ENCODE results near the gene TPSD1. TPM values are rescaled to one million over a fixed set of nuclear protein-coding genes. Genes with fewer than 3 reads are reported as not detected.
"Not testable (repeated sequence)": the region's sequence is repeated elsewhere in the genome, so short reads cannot be mapped to it uniquely, and the experiment has no call there.

TPSD1 gene
- total and polyA plus RNA-seq, 2 donors (not counting 1 experiment from before 2014, with no cell fraction given), result not detected

DNA sequence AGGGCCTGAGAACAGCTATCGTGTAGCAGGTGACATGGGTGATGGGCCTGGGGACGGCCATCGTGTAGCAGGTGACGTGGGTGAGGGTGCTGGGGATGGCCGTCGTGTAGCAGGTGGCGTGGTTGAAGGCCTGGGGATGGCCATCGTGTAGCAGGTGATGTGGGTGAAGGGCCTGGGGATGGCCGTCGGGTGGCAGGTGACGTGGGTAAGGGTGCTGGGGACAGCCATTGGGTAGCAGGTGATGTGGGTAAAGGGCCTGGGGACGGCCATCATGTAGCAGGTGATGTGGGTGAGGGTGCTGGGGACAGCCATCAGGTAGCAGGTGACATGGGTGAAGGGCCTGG lies 15.5 kb downstream of the TPSD1 start:
- Histone ChIP-seq H3K36me3 (replicated peaks in 1 of 2; ENCODE audit: control extremely low read depth in 1 of 2, control insufficient read depth in 1 of 2, extremely low read depth in 1 of 2, insufficient read depth in 2 of 2, low read length in 1 of 2) (no peaks in the 10 kb centered on the region), H3K9me3 (ENCODE audit: control extremely low read depth in 1 of 3, control insufficient read depth in 2 of 3, insufficient read depth in 1 of 3, low read length in 2 of 3) (peaks cover 0 to 4% (median 0%) of the 10 kb centered on the region in 3 donors), H4K20me1 (ENCODE audit: control insufficient read depth, insufficient read depth, low read length, poor library complexity, severe bottlenecking) (no peaks in the 10 kb centered on the region), H2AFZ (ENCODE audit: insufficient read depth, low read depth, low read length, poor library complexity, severe bottlenecking) (no peak overlapping the region), H3K4me2 (replicated peaks; ENCODE audit: low read depth, low read length, poor library complexity, severe bottlenecking) (no peak overlapping the region), H3K9ac (ENCODE audit: low read length) (no peak overlapping the region), H3K27me3 (replicated peaks in 1 of 4; ENCODE audit: control extremely low read depth in 1 of 4, control insufficient read depth in 3 of 4, insufficient read depth in 4 of 4, low read length in 3 of 4) (peaks cover 0 to 19% (median 3%) of the 10 kb centered on the region in 4 experiments), H3K27ac (ENCODE audit: low read length in 2 of 2) (no peak overlapping the region), H3K79me2 (ENCODE audit: control insufficient read depth, insufficient read depth, low read length) (no peaks in the 10 kb centered on the region), H3K4me1 (ENCODE audit: control insufficient read depth in 2 of 2, insufficient read depth in 2 of 2, low read length in 2 of 2) (peaks cover 0 to 4% of the 10 kb centered on the region in 2 donors), H3K4me3 (ENCODE audit: control extremely low read depth in 1 of 5, extremely low read depth in 1 of 5, insufficient read depth in 1 of 5, low read depth in 2 of 5, low read length in 4 of 5) (no peak overlapping the region)
- no peaks in the 10 kb centered on the region for H3K9me3 Mint-ChIP-seq (ENCODE audit: insufficient read depth)
- 76% methylated on average over 12 of the region's 12 CpGs for WGBS (ENCODE audit: insufficient coverage)
- POLR2A ChIA-PET, result interaction anchor here (0.6 kb wide), 1 partner anchor 381 kb away, joined by 4 read pairs; no protein-coding TSS in a partner anchor
- no peak overlapping the region for H3K4me3 Mint-ChIP-seq
- H3K27me3 Mint-ChIP-seq, result peaks cover 27% of the 10 kb centered on the region
- intact Hi-C loops (cut with micrococcal nuclease), result no loop called here
- no peaks in the 10 kb centered on the region for H3K4me1 Mint-ChIP-seq
- ATAC-seq (ENCODE audit: low read depth), result no peak
- CTCF ChIA-PET, result no interaction called here
- no peak for DNase-seq
- TF ChIP-seq, protein P1, sequence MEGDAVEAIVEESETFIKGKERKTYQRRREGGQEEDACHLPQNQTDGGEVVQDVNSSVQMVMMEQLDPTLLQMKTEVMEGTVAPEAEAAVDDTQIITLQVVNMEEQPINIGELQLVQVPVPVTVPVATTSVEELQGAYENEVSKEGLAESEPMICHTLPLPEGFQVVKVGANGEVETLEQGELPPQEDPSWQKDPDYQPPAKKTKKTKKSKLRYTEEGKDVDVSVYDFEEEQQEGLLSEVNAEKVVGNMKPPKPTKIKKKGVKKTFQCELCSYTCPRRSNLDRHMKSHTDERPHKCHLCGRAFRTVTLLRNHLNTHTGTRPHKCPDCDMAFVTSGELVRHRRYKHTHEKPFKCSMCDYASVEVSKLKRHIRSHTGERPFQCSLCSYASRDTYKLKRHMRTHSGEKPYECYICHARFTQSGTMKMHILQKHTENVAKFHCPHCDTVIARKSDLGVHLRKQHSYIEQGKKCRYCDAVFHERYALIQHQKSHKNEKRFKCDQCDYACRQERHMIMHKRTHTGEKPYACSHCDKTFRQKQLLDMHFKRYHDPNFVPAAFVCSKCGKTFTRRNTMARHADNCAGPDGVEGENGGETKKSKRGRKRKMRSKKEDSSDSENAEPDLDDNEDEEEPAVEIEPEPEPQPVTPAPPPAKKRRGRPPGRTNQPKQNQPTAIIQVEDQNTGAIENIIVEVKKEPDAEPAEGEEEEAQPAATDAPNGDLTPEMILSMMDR (IDR thresholded peaks at IDR 0.05), result no peak
- TF ChIP-seq EZH2 (IDR thresholded peaks at IDR 0.05; ENCODE audit: borderline replicate concordance, insufficient read depth, low read depth, low read length, poor library complexity, severe bottlenecking), result no peak
- H3K27ac Mint-ChIP-seq, result no peak overlapping the region

- H3K27ac Mint-ChIP-seq; H3K27ac ChIP-seq (ENCODE audit: low read length in 2 of 2); ATAC-seq (ENCODE audit: low read depth); H4K20me1 ChIP-seq (ENCODE audit: control insufficient read depth, insufficient read depth, low read length, poor library complexity, severe bottlenecking); H3K9ac ChIP-seq (ENCODE audit: low read length); H3K36me3 ChIP-seq (replicated peaks in 1 of 2; ENCODE audit: control extremely low read depth in 1 of 2, control insufficient read depth in 1 of 2, extremely low read depth in 1 of 2, insufficient read depth in 2 of 2, low read length in 1 of 2); H3K9me3 Mint-ChIP-seq (ENCODE audit: insufficient read depth); DNase-seq; H3K4me3 Mint-ChIP-seq; intact Hi-C loops (cut with micrococcal nuclease); H3K4me1 ChIP-seq (ENCODE audit: control insufficient read depth in 2 of 2, insufficient read depth in 2 of 2, low read length in 2 of 2); H3K79me2 ChIP-seq (ENCODE audit: control insufficient read depth, insufficient read depth, low read length); H3K4me3 ChIP-seq (ENCODE audit: control extremely low read depth in 1 of 5, extremely low read depth in 1 of 5, insufficient read depth in 1 of 5, low read depth in 2 of 5, low read length in 4 of 5); CTCF ChIA-PET; H3K9me3 ChIP-seq (ENCODE audit: control extremely low read depth in 1 of 3, control insufficient read depth in 2 of 3, insufficient read depth in 1 of 3, low read length in 2 of 3); H2AFZ ChIP-seq (ENCODE audit: insufficient read depth, low read depth, low read length, poor library complexity, severe bottlenecking); H3K4me1 Mint-ChIP-seq: not testable (repeated sequence)
- H3K27me3 Mint-ChIP-seq, result peaks cover 27% of the 10 kb centered on the region
- H3K4me2 ChIP-seq (replicated peaks; ENCODE audit: low read depth, low read length, poor library complexity, severe bottlenecking), result peak overlapping the region; percentile 5
- peaks cover 0 to 19% (median 3%) of the 10 kb centered on the region in 4 experiments for H3K27me3 ChIP-seq (replicated peaks in 1 of 4; ENCODE audit: control extremely low read depth in 1 of 4, control insufficient read depth in 3 of 4, insufficient read depth in 4 of 4, low read length in 3 of 4)
- WGBS (ENCODE audit: insufficient coverage), result 30% methylated on average over 18 of the region's 19 CpGs
- POLR2A ChIA-PET, result interaction anchor here (0.6 kb wide), 1 partner anchor 381 kb away, joined by 4 read pairs; no protein-coding TSS in a partner anchor
Measured at GRCh38 chr16:1271724-1272413, 16.0 kb downstream of the TPSD1 start.
